HepG2 (cell line): ENCODE measurements around the gene THAP2. TPM values are rescaled to one million over a fixed set of nuclear protein-coding genes. Genes with fewer than 3 reads are reported as not detected.

ENCODE experiments used
- ARNT2 ChIP-seq: sonication (generic); formaldehyde crosslinking; IDR thresholded peaks from 2 replicates; pipeline ENCODE4 v1.8.0; 2022; ENCODE audit warnings: mild to moderate bottlenecking, low read depth, missing genetic modification reagents, moderate library complexity
- FOXC1 ChIP-seq: sonication (generic); formaldehyde crosslinking; IDR thresholded peaks from 2 replicates; pipeline ENCODE4 v1.8.0; 2022; ENCODE audit warnings: mild to moderate bottlenecking, missing genetic modification reagents, borderline replicate concordance
- HOXA5 ChIP-seq: sonication (generic); formaldehyde crosslinking; IDR thresholded peaks from 2 replicates; pipeline ENCODE4 v1.4.0; 2020; ENCODE audit warnings: missing genetic modification reagents
- IKZF1 ChIP-seq: fragments of 450-650 bp; IDR thresholded peaks from 2 replicates; pipeline ENCODE4 v1.7.1; 2016
- MEF2D ChIP-seq: sonication (generic); formaldehyde crosslinking; IDR thresholded peaks from 2 replicates; pipeline ENCODE4 v1.5.1; 2020; ENCODE audit warnings: mild to moderate bottlenecking, missing genetic modification reagents
- NCOR1 ChIP-seq: fragments of 200-600 bp; sonication (generic); IDR thresholded peaks from 2 replicates; pipeline ENCODE4 v1.7.0; 2017; ENCODE audit warnings: antibody characterized with exemption, low read length, borderline replicate concordance
- YY1 ChIP-seq: IDR thresholded peaks from 2 replicates; pipeline ENCODE4 v1.6.1; 2011; ENCODE audit warnings: low read length, low read depth, moderate library complexity, mild to moderate bottlenecking; ENCODE audit not compliant: insufficient read depth, insufficient replicate concordance
- ZC3H4 ChIP-seq: sonication (generic); formaldehyde crosslinking; IDR thresholded peaks from 2 replicates; pipeline ENCODE4 v1.4.0; 2020; ENCODE audit warnings: missing genetic modification reagents, borderline replicate concordance
- ZNF142 ChIP-seq: sonication (generic); formaldehyde crosslinking; IDR thresholded peaks from 2 replicates; pipeline ENCODE4 v1.4.0; 2020; ENCODE audit warnings: missing genetic modification reagents
- ZNF224 ChIP-seq: sonication (generic); formaldehyde crosslinking; IDR thresholded peaks from 2 replicates; pipeline ENCODE4 v1.5.0; 2020; ENCODE audit warnings: mild to moderate bottlenecking, missing genetic modification reagents
- ZNF275 ChIP-seq: sonication (generic); formaldehyde crosslinking; IDR thresholded peaks from 2 replicates; pipeline ENCODE4 v1.8.0; 2022; ENCODE audit warnings: missing genetic modification reagents, mild to moderate bottlenecking, inconsistent platforms, borderline replicate concordance
- ZNF451 ChIP-seq: sonication (generic); formaldehyde crosslinking; IDR thresholded peaks from 2 replicates; pipeline ENCODE4 v1.5.0; 2020; ENCODE audit warnings: mild to moderate bottlenecking, missing genetic modification reagents
- ZNF878 ChIP-seq: sonication (generic); formaldehyde crosslinking; IDR thresholded peaks from 2 replicates; pipeline ENCODE4 v1.8.1; 2023; ENCODE audit warnings: mild to moderate bottlenecking, missing genetic modification reagents, moderate library complexity
- polyA plus RNA-seq, 8 experiments: library from polyadenylated mRNA; depleted of rRNA in 3 of 8; stranded (reverse) in 7 of 8; unstranded in 1 of 8; fragments of >200 nt; fragmentation: Illumina TruSeq in 4 of 8; extraction: Trizol in 4 of 8; gene quantifications; 2 replicates each; pipeline versions ENCODE4 v1.2.1 to v1.2.3, GENCODE V29; 2011 to 2016; ENCODE audit warnings: low read depth in 4 of 8, missing spikeins in 1 of 8, mixed read lengths in 1 of 8; ENCODE audit not compliant: insufficient read depth in 1 of 8
- total RNA-seq, 5 experiments: library from RNA; depleted of rRNA; stranded (reverse); fragments of >200 nt; fragmentation: Illumina TruSeq; extraction: Trizol; gene quantifications; 2 replicates each; pipeline ENCODE4 v1.2.3, GENCODE V29; 2016; ENCODE audit warnings: low read depth in 1 of 5
- TF ChIP-seq, protein P1 (sequence below): sonication (generic); formaldehyde crosslinking; IDR thresholded peaks from 2 replicates; pipeline ENCODE4 v1.8.0; 2022; ENCODE audit warnings: mild to moderate bottlenecking, missing genetic modification reagents, borderline replicate concordance
- TF ChIP-seq, protein P2 (sequence below): sonication (generic); formaldehyde crosslinking; IDR thresholded peaks from 2 replicates; pipeline ENCODE4 v1.4.0; 2020; ENCODE audit warnings: missing genetic modification reagents, mild to moderate bottlenecking, borderline replicate concordance

Gene THAP2
- total and polyA plus RNA-seq, 2 of the 13 experiments (the other 11 are each of a cell fraction or from before 2014, with no cell fraction given): 5.2 to 6.2 TPM

GRCh38 chr12:71664411-71665089 is 449 bp downstream of the THAP2 start (continued):
- TF ChIP-seq ZNF142: 0 out of 2 replicates have a peak, but pooled peaks have one; percentile 26
- TF ChIP-seq ZNF275: 0 out of 2 replicates have a peak, but pooled peaks have one; percentile 63
- TF ChIP-seq, protein P1, sequence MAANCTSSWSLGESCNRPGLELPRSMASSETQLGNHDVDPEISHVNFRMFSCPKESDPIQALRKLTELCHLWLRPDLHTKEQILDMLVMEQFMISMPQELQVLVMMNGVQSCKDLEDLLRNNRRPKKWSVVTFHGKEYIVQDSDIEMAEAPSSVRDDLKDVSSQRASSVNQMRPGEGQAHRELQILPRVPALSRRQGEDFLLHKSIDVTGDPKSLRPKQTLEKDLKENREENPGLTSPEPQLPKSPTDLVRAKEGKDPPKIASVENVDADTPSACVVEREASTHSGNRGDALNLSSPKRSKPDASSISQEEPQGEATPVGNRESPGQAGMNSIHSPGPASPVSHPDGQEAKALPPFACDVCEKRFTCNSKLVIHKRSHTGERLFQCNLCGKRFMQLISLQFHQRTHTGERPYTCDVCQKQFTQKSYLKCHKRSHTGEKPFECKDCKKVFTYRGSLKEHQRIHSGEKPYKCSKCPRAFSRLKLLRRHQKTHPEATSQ (CRISPR knock-in tag): no peak
- peak; percentile 15; the same call in 1 of the 2 replicates for TF ChIP-seq ZNF451 (CRISPR knock-in tag)
- TF ChIP-seq HOXA5 (CRISPR knock-in tag): no peak
- TF ChIP-seq IKZF1: no peak
- peak; percentile 74; the same call in 1 of the 2 replicates for TF ChIP-seq FOXC1 (CRISPR knock-in tag)
- no peak for TF ChIP-seq ARNT2
- TF ChIP-seq ZC3H4: peak; percentile 99; the same call in 1 of the 2 replicates
- TF ChIP-seq, protein P2, sequence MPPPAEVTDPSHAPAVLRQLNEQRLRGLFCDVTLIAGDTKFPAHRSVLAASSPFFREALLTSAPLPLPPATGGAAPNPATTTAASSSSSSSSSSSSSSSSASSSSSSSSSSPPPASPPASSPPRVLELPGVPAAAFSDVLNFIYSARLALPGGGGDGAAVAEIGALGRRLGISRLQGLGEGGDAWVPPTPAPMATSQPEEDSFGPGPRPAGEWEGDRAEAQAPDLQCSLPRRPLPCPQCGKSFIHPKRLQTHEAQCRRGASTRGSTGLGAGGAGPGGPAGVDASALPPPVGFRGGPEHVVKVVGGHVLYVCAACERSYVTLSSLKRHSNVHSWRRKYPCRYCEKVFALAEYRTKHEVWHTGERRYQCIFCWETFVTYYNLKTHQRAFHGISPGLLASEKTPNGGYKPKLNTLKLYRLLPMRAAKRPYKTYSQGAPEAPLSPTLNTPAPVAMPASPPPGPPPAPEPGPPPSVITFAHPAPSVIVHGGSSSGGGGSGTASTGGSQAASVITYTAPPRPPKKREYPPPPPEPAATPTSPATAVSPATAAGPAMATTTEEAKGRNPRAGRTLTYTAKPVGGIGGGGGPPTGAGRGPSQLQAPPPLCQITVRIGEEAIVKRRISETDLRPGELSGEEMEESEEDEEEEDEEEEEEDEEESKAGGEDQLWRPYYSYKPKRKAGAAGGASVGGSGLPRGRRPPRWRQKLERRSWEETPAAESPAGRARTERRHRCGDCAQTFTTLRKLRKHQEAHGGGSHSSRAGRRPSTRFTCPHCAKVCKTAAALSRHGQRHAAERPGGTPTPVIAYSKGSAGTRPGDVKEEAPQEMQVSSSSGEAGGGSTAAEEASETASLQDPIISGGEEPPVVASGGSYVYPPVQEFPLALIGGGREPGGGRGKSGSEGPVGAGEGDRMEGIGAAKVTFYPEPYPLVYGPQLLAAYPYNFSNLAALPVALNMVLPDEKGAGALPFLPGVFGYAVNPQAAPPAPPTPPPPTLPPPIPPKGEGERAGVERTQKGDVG (CRISPR knock-in tag): no peak
- TF ChIP-seq MEF2D (CRISPR knock-in tag): no peak
- 0 out of 2 replicates have a peak, but pooled peaks have one; percentile 34 for TF ChIP-seq ZNF878 (CRISPR knock-in tag)
- 0 out of 2 replicates have a peak, but pooled peaks have one; percentile 59 for TF ChIP-seq ZNF224 (CRISPR knock-in tag)
- TF ChIP-seq YY1: no peak
- no peak for TF ChIP-seq NCOR1
